Measurements from ENCODE around the gene TRIB2. TPM values are rescaled to one million over a fixed set of nuclear protein-coding genes. Genes with fewer than 3 reads are reported as not detected.

TRIB2 gene
- total RNA-seq, 8 experiments from 2014 or later: 10.4 to 112 (median 99.3) TPM

DNA sequence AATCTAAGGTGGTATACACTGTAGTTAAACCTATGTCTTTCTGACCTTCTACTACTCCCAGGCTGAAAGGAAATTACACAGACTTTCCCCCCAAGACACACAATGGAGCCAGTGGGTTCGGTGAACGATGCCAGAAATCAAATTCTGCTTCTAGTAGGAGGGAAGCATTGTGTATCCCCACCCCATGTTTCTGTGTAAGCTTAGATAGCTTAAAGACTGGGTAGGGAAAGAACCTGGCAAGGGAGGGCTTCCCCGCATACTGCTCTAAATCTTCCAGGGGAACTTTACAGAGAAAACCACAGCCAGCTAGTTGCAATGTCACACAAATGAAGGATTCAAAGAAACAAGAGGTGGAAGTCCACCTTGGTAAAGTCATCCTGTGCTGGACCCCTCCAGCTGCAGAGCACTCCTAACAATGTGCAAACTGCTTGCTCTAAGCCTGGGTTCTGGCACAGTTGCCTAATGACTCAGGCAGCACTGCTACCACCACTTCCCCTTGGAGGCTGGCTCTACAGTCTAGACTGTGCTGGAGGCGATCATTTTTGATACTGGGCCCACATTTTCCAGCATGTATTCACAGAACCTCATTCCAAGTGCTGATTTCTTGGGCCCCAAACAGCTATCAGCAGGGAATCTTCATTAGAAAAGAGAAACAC is 47.5 kb downstream of the TRIB2 start:
- peaks cover 25 to 35% of the 10 kb centered on the region in 2 donors for H3K4me1 ChIP-seq (replicated peaks in 1 of 2)
- peak overlapping the region; percentile 52 to 62 for H3K27ac ChIP-seq
- no peak overlapping the region for H3K4me3 ChIP-seq
- 0 to 100% (median 84%) methylated on average over 1 to 4 of the region's 4 CpGs; no CpG with 5 or more reads in 4 of the 10 experiments for WGBS, 10 experiments
- ATAC-seq (replicated peaks in 6 of 8): peak in 4 of 8 experiments; percentile 44 to 66 (median 47)
- in situ Hi-C loops (cut with MboI; ENCODE audit: low pct_unique_long_range_greater_than_20kb in 2 of 9, low sequenced_read_pairs in 9 of 9, unreplicated experiment in 9 of 9): no loop called here

- WGBS, 10 experiments: 63 to 90% (median 78%) methylated on average over 1 to 7 of the region's 7 CpGs
- in situ Hi-C loops (cut with MboI; ENCODE audit: low pct_unique_long_range_greater_than_20kb in 2 of 9, low sequenced_read_pairs in 9 of 9, unreplicated experiment in 9 of 9): no loop called here
- H3K4me1 ChIP-seq (replicated peaks in 1 of 2): peaks cover 30 to 38% of the 10 kb centered on the region in 2 donors
- H3K27ac ChIP-seq: peak overlapping the region; percentile 52 to 62
- peak in 5 of 8 experiments; percentile 36 to 85 (median 68) for ATAC-seq (replicated peaks in 6 of 8)
- no peak overlapping the region for H3K4me3 ChIP-seq
Observed at GRCh38 chr2:12764849-12765605, 48.3 kb downstream of the TRIB2 start.

- Histone ChIP-seq H3K27ac (no peak overlapping the region), H3K4me1 (replicated peaks in 1 of 2) (peaks cover 34 to 46% of the 10 kb centered on the region in 2 donors), H3K4me3 (no peak overlapping the region)
- in situ Hi-C loops (cut with MboI; ENCODE audit: low pct_unique_long_range_greater_than_20kb in 2 of 9, low sequenced_read_pairs in 9 of 9, unreplicated experiment in 9 of 9): no loop called here
- WGBS, 10 experiments: 20 to 92% (median 85%) methylated on average over 1 to 7 of the region's 12 CpGs; no CpG with 5 or more reads in 5 of the 10 experiments
- ATAC-seq (replicated peaks in 6 of 8): no peak
Observed at GRCh38 chr2:12766421-12766879, 49.7 kb downstream of the TRIB2 start.

- WGBS, 10 experiments: 70 to 100% (median 96%) methylated on average over 1 to 8 of the region's 8 CpGs
- Histone ChIP-seq H3K4me1 (replicated peaks in 1 of 2) (peaks cover 34 to 47% of the 10 kb centered on the region in 2 donors), H3K4me3 (no peak overlapping the region), H3K27ac (no peak overlapping the region)
- no peak for ATAC-seq (replicated peaks in 6 of 8)
- in situ Hi-C loops (cut with MboI; ENCODE audit: low pct_unique_long_range_greater_than_20kb in 2 of 9, low sequenced_read_pairs in 9 of 9, unreplicated experiment in 9 of 9): no loop called here
Observed at GRCh38 chr2:12767541-12767940, 50.8 kb downstream of the TRIB2 start.

- in situ Hi-C loops (cut with MboI; ENCODE audit: low pct_unique_long_range_greater_than_20kb in 2 of 9, low sequenced_read_pairs in 9 of 9, unreplicated experiment in 9 of 9): no loop called here
- no peak overlapping the region for H3K4me3 ChIP-seq
- H3K4me1 ChIP-seq (replicated peaks in 1 of 2): peaks cover 34 to 47% of the 10 kb centered on the region in 2 donors
- 58 to 100% (median 81%) methylated on average over 1 to 3 of the region's 3 CpGs; no CpG with 5 or more reads in 1 of the 10 experiments for WGBS, 10 experiments
- no peak overlapping the region for H3K27ac ChIP-seq
- ATAC-seq (replicated peaks in 6 of 8): peak in 5 of 8 experiments; percentile 35 to 81 (median 67)
Observed at GRCh38 chr2:12767996-12768624, 51.4 kb downstream of the TRIB2 start.

DNA sequence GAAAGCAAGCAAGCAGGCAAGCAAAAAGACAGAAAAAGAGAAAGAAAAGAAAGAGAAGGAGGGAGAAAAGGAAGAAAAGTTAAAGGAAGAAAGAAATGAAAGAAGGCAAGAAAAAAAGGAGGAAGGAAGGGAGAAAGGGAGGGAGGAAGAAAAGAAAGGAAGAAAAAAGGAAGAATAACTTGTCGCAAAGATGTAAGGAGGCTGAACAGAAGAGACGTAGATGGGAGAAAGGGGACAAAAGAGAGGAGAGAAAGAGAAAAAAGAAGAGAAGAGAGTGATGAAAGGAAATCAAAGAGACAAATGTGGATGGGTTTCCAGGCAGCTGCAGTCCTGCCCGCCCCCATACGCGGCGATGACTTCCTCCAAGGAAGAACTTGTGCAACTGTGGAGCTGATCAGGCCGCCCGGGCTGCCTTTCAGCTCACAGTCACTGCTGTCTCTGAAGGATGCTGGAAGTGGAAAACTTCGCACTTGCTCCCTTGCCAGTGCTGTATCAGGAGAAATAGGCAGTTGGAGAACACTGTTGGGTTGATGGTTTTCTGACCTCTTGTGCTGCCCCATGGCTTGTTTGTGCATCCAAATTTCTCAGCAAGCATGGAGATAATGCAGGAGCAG is 52.9 kb downstream of the TRIB2 start:
- 21 to 78% (median 65%) methylated on average over 3 to 9 of the region's 9 CpGs; no CpG with 5 or more reads in 1 of the 10 experiments for WGBS, 10 experiments
- Histone ChIP-seq H3K27ac (no peak overlapping the region), H3K4me3 (no peak overlapping the region), H3K4me1 (replicated peaks in 1 of 2) (peaks cover 36 to 54% of the 10 kb centered on the region in 2 donors)
- in situ Hi-C loops (cut with MboI; ENCODE audit: low pct_unique_long_range_greater_than_20kb in 2 of 9, low sequenced_read_pairs in 9 of 9, unreplicated experiment in 9 of 9): no loop called here
- ATAC-seq (replicated peaks in 6 of 8): no peak

GRCh38 chr2:12770300-12770968 is 53.7 kb downstream of the TRIB2 start:
- H3K4me3 ChIP-seq: no peak overlapping the region
- in situ Hi-C loops (cut with MboI; ENCODE audit: low pct_unique_long_range_greater_than_20kb in 2 of 9, low sequenced_read_pairs in 9 of 9, unreplicated experiment in 9 of 9): no loop called here
- no peak for ATAC-seq (replicated peaks in 6 of 8)
- peaks cover 27 to 50% of the 10 kb centered on the region in 2 donors for H3K4me1 ChIP-seq (replicated peaks in 1 of 2)
- H3K27ac ChIP-seq: no peak overlapping the region
- WGBS, 10 experiments: 27 to 89% (median 51%) methylated on average over 2 to 8 of the region's 8 CpGs

GRCh38 chr2:12771154-12771553 is 54.4 kb downstream of the TRIB2 start:
- Histone ChIP-seq H3K27ac (no peak overlapping the region), H3K4me1 (replicated peaks in 1 of 2) (peaks cover 27 to 45% of the 10 kb centered on the region in 2 donors), H3K4me3 (no peak overlapping the region)
- WGBS, 10 experiments: 39 to 100% (median 100%) methylated on average over 1 to 3 of the region's 3 CpGs; no CpG with 5 or more reads in 5 of the 10 experiments
- in situ Hi-C loops (cut with MboI; ENCODE audit: low pct_unique_long_range_greater_than_20kb in 2 of 9, low sequenced_read_pairs in 9 of 9, unreplicated experiment in 9 of 9): no loop called here
- peak in 5 of 8 experiments; percentile 32 to 51 (median 47) for ATAC-seq (replicated peaks in 6 of 8)

DNA sequence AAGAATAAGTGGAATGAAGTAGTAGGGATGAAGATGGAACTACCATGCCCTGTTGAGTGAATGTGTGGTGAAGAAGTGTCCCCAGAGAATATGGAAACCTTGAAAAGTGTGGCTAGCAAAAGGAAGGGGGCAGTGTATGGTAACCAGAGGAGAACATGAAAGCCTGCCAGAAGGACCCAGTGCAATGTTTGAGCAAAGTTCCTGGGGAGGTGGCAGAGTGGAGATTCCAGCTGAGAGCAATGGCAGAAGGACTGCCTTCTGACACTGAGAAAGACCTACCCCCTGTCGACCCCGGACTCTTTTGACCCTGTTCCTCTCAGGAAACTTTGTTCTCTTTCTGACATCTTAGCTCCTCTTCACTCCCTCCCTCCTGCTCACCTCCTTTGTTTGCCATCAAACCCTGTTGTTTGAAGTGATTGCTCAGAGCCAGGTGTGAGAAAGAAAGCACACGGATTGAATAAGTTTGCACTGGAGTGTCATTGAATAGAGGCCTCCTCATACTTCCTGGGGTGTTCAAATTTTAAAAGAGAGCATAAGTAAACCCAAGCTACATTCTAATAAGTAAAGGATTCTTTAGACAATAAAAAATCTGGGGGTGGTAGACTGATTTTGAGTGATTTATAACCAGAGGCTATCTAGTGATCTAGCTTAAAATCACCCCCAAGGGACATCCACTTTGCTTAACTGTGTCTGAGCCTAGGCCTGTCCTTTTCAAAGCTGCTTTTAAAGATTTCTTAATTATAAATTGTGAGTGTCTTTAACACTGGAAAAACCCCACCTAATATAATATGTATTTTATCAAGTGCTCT is 57.1 kb downstream of the TRIB2 start:
- peak in 4 of 8 experiments; percentile 60 to 75 (median 65) for ATAC-seq (replicated peaks in 6 of 8)
- Histone ChIP-seq H3K4me1 (replicated peaks in 1 of 2) (peaks cover 14 to 31% of the 10 kb centered on the region in 2 donors), H3K4me3 (no peak overlapping the region), H3K27ac (no peak overlapping the region)
- 17 to 100% (median 31%) methylated on average over 1 to 3 of the region's 3 CpGs; no CpG with 5 or more reads in 1 of the 10 experiments for WGBS, 10 experiments
- in situ Hi-C loops (cut with MboI; ENCODE audit: low pct_unique_long_range_greater_than_20kb in 2 of 9, low sequenced_read_pairs in 9 of 9, unreplicated experiment in 9 of 9): no loop called here

DNA sequence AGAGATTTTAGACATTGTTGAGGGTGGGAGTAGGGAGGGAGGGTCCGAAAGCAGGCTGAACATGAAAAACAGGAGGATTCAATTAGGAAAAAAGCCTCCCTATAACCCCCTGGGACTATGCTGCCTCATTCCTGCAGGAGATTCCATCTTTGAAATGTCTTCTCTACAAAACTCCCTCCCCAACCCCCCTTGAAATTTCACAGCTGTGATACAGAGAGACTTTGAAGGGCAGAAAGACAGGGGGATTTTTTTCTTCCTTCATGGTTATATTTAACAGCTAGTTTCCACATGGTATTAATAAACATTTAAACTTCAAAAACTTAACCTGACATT is 57.6 kb downstream of the TRIB2 start:
- Histone ChIP-seq H3K4me3 (no peak overlapping the region), H3K27ac (no peak overlapping the region), H3K4me1 (replicated peaks in 1 of 2) (peaks cover 14 to 31% of the 10 kb centered on the region in 2 donors)
- peak in 4 of 8 experiments; percentile 57 to 70 (median 66) for ATAC-seq (replicated peaks in 6 of 8)
- in situ Hi-C loops (cut with MboI; ENCODE audit: low pct_unique_long_range_greater_than_20kb in 2 of 9, low sequenced_read_pairs in 9 of 9, unreplicated experiment in 9 of 9): no loop called here
- 60 to 86% (median 80%) methylated on average over 1 of the region's 1 CpG; no CpG with 5 or more reads in 7 of the 10 experiments for WGBS, 10 experiments

GRCh38 chr2:12776521-12776961 is 59.8 kb downstream of the TRIB2 start:
- 17 to 40% (median 20%) methylated on average over 1 of the region's 1 CpG; no CpG with 5 or more reads in 7 of the 10 experiments for WGBS, 10 experiments
- Histone ChIP-seq H3K27ac (no peak overlapping the region), H3K4me1 (replicated peaks in 1 of 2) (peaks cover 6 to 19% of the 10 kb centered on the region in 2 donors), H3K4me3 (no peak overlapping the region)
- in situ Hi-C loops (cut with MboI; ENCODE audit: low pct_unique_long_range_greater_than_20kb in 2 of 9, low sequenced_read_pairs in 9 of 9, unreplicated experiment in 9 of 9): no loop called here
- ATAC-seq (replicated peaks in 6 of 8): peak in 3 of 8 experiments; percentile 45 to 96 (median 95)

All from motor neuron (in vitro differentiated cells).